Activated CD4-positive, alpha-beta T cell treated with anti-CD3 and anti-CD28 coated beads for 36 hours (primary cell): ENCODE data around the gene COL13A1. TPM values are rescaled to one million over a fixed set of nuclear protein-coding genes. Genes with fewer than 3 reads are reported as not detected.

Source experiments
- ATAC-seq: fragments of 200-7000 bp; cut with Tn5 transposase; one replicate; pipeline ENCODE4 v1.10.0; 2021; ENCODE audit warnings: mild to moderate bottlenecking, moderate library complexity
- CTCF ChIA-PET: fragments of 350-600 bp; sonication (Branson Sonifier 250); formaldehyde crosslinking; loops from one replicate; lab custom pipeline; 2021; ENCODE audit warnings: antibody characterized with exemption; lab: Charles Lee
- POLR2A ChIA-PET: fragments of 350-600 bp; sonication (Branson Sonifier 250); formaldehyde crosslinking; loops from one replicate; lab custom pipeline; 2021; ENCODE audit warnings: antibody characterized with exemption, inconsistent platforms; lab: Charles Lee
- DNase-seq: peaks from one replicate; pipeline ENCODE4 v3.0.0-alpha.2; 2020
- H3K27ac Mint-ChIP-seq: one replicate; pipeline ENCODE4 v1.8.0; 2021; ENCODE audit warnings: mixed read lengths
- H3K27me3 Mint-ChIP-seq: one replicate; pipeline ENCODE4 v1.8.0; 2021; ENCODE audit warnings: mixed read lengths
- H3K36me3 Mint-ChIP-seq: one replicate; pipeline ENCODE4 v1.8.0; 2021; ENCODE audit warnings: low read depth, mixed read lengths
- H3K4me1 Mint-ChIP-seq: one replicate; pipeline ENCODE4 v1.8.0; 2021; ENCODE audit warnings: mixed read lengths
- H3K4me3 Mint-ChIP-seq: one replicate; pipeline ENCODE4 v1.8.0; 2021; ENCODE audit warnings: mild to moderate bottlenecking, moderate library complexity, mixed read lengths
- H3K9me3 Mint-ChIP-seq: one replicate; pipeline ENCODE4 v1.8.0; 2021; ENCODE audit warnings: low read depth, mixed read lengths
- intact Hi-C, 2 experiments: fragments of 100-400 bp; cut with DNase I in 1 of 2; cut with micrococcal nuclease in 1 of 2; formaldehyde crosslinking; loops; one replicate each; pipeline versions ENCODE4 v1.14.2 to v1.15.1; 2022 to 2024; cut with DNase I, micrococcal nuclease
- total RNA-seq, 2 experiments: library from RNA; stranded (reverse); gene quantifications; one replicate each; pipeline ENCODE4 v1.2.3, GENCODE V29; 2021

Gene COL13A1
- total RNA-seq, 2 experiments from 2014 or later: not detected

GRCh38 chr10:69939061-69939460 lies 137.4 kb downstream of the COL13A1 start:
- no peak for DNase-seq
- ChIA-PET CTCF (interaction anchor here (0.8 to 1.3 kb wide), 3 partner anchors 24 to 315 kb away, joined by 3 to 6 read pairs (median 3); no protein-coding TSS in a partner anchor), POLR2A (no interaction called here)
- no peak for ATAC-seq
- Mint-ChIP-seq H3K27ac (no peak overlapping the region), H3K4me1 (no peaks in the 10 kb centered on the region), H3K36me3 (no peaks in the 10 kb centered on the region), H3K4me3 (no peak overlapping the region), H3K27me3 (no peaks in the 10 kb centered on the region), H3K9me3 (no peaks in the 10 kb centered on the region)
- intact Hi-C loops: no loop called here

- ChIA-PET POLR2A (no interaction called here), CTCF (interaction anchor here (0.7 to 1.3 kb wide), 3 partner anchors 25 to 315 kb away, joined by 3 to 6 read pairs (median 3); no protein-coding TSS in a partner anchor)
- no peaks in the 10 kb centered on the region for H3K9me3 Mint-ChIP-seq
- H3K27me3 Mint-ChIP-seq: no peaks in the 10 kb centered on the region
- no peaks in the 10 kb centered on the region for H3K4me1 Mint-ChIP-seq
- no peak for ATAC-seq
- intact Hi-C loops: no loop called here
- no peaks in the 10 kb centered on the region for H3K36me3 Mint-ChIP-seq
- no peak overlapping the region for H3K27ac Mint-ChIP-seq
- no peak for DNase-seq
- H3K4me3 Mint-ChIP-seq: no peak overlapping the region
Measured at GRCh38 chr10:69939481-69939880, 137.8 kb downstream of the COL13A1 start.

DNA sequence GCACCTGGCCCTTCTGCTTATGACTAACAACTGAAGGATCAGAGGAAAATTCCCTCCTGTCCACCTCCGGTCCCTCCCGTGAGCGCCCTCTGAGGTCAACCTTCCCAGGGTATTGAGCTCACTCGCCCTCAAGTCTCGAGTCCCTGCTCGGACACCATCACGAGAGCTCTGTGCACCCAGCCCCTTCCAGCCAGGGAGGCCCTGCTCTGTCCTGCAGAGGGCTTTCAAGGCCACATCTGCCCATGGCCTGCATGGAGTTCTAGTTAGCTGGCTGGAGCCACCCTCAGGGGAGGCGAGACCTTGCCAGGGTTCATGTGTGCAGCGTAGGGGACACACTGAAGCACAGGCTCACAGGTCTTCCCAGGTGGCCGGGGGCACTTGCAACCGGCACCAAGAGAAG lies 140.0 kb downstream of the COL13A1 start:
- intact Hi-C loops: no loop called here

DNA sequence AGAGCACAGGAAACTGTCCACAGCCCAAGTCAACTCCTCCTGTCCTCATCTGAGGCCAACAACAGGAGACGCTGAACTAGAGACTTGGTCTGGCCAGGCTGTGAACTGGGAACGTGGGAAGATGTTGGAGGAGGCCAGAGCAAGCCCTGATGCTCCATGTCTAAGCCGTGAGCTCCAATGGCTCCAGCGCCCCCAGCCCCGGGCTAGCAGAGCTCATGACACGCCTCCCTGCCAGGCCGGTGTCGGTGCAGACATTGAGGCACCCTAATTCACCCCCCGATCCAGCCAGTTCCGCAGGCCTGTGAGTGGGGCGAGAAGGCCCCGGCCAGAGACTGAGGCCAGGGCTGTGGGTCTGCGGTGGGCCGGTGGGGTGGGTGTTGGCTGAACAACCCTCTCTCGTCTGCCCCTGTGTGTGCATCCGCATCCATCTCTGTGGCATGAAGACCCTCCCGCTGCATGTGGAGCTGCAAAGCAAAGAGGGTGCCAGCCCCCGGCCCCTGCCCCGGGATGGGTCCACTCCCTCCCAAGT lies 141.7 kb downstream of the COL13A1 start:
- POLR2A ChIA-PET: no interaction called here
- ATAC-seq: no peak
- Mint-ChIP-seq H3K4me1 (no peaks in the 10 kb centered on the region), H3K27ac (no peak overlapping the region), H3K36me3 (no peaks in the 10 kb centered on the region), H3K4me3 (no peak overlapping the region), H3K27me3 (no peaks in the 10 kb centered on the region), H3K9me3 (no peaks in the 10 kb centered on the region)
- CTCF ChIA-PET: no interaction called here
- DNase-seq: no peak
- intact Hi-C loops: no loop called here

More for the DNA sequence above, 140.0 kb downstream of the COL13A1 start:
- Mint-ChIP-seq H3K4me3 (no peak overlapping the region), H3K9me3 (no peaks in the 10 kb centered on the region), H3K27ac (no peak overlapping the region), H3K4me1 (no peaks in the 10 kb centered on the region), H3K36me3 (no peaks in the 10 kb centered on the region), H3K27me3 (no peaks in the 10 kb centered on the region)
- DNase-seq (no peak), ATAC-seq (no peak)
- POLR2A ChIA-PET: no interaction called here
- CTCF ChIA-PET: no interaction called here

DNA sequence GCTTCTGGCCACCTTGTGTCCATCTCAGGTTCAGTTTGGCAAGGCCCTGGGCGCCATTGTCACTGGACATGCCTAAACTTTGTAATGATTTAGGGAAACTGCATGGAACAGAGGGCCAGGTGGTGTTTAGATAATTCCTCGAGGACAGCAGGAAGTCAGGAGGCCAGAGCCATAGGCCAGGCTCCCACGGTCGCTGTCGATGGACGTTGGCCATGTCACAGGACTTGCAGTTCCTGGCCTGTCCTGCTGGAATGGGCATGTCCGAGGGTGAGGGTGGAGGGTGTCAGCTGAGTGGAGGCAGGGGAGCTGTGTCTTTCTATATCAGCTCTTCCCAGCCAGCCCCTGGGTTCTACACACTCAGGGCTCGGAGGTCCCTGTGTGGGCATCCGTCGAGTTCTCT lies 143.1 kb downstream of the COL13A1 start:
- no peak overlapping the region for H3K4me3 Mint-ChIP-seq
- H3K9me3 Mint-ChIP-seq: no peaks in the 10 kb centered on the region
- H3K27me3 Mint-ChIP-seq: no peaks in the 10 kb centered on the region
- intact Hi-C loops: no loop called here
- ChIA-PET CTCF (interaction anchor here (2.7 kb wide), 1 partner anchor 13 kb away, joined by 9 read pairs; no protein-coding TSS in a partner anchor), POLR2A (no interaction called here)
- H3K27ac Mint-ChIP-seq: no peak overlapping the region
- H3K4me1 Mint-ChIP-seq: no peaks in the 10 kb centered on the region
- ATAC-seq: no peak
- DNase-seq: no peak
- H3K36me3 Mint-ChIP-seq: no peaks in the 10 kb centered on the region

DNA sequence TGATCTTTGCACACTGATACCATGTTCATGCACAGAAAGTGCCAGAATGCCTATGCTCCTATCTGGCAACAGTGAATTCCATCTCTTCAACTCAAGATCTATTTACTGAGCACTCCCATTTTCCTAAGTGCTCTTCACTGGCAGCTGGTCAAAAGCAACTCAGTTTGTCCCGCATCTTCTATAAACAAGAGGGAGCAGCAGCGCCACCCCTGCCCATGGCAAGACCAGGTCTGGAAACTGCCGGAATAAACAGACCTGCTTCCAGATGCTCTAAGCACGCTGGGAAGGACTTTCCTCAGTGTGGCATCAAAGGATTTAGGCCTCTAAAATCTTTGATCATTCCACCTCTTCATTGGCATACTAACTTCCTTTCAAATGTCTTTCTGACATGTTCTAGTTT lies 146.6 kb downstream of the COL13A1 start:
- ChIA-PET CTCF (no interaction called here), POLR2A (no interaction called here)
- intact Hi-C loops: no loop called here
- no peak for DNase-seq
- H3K27me3 Mint-ChIP-seq: peaks cover 2% of the 10 kb centered on the region
- ATAC-seq: no peak
- H3K4me3 Mint-ChIP-seq: no peak overlapping the region
- no peak overlapping the region for H3K27ac Mint-ChIP-seq
- H3K9me3 Mint-ChIP-seq: no peaks in the 10 kb centered on the region
- H3K36me3 Mint-ChIP-seq: no peaks in the 10 kb centered on the region
- no peaks in the 10 kb centered on the region for H3K4me1 Mint-ChIP-seq

- Mint-ChIP-seq H3K27ac (no peak overlapping the region), H3K4me3 (no peak overlapping the region), H3K4me1 (no peaks in the 10 kb centered on the region), H3K36me3 (no peaks in the 10 kb centered on the region), H3K27me3 (peaks cover 2% of the 10 kb centered on the region), H3K9me3 (no peaks in the 10 kb centered on the region)
- ATAC-seq (no peak), DNase-seq (no peak)
- CTCF ChIA-PET: interaction anchor here (1.2 kb wide), 1 partner anchor 8 kb away, joined by 5 read pairs; no protein-coding TSS in a partner anchor
- POLR2A ChIA-PET: no interaction called here
- intact Hi-C loops: no loop called here
Measured at GRCh38 chr10:69949770-69950169, 148.1 kb downstream of the COL13A1 start.

- DNase-seq: no peak
- H3K4me1 Mint-ChIP-seq: no peaks in the 10 kb centered on the region
- no peak overlapping the region for H3K27ac Mint-ChIP-seq
- ATAC-seq: no peak
- H3K36me3 Mint-ChIP-seq: no peaks in the 10 kb centered on the region
- H3K4me3 Mint-ChIP-seq: no peak overlapping the region
- ChIA-PET CTCF (no interaction called here), POLR2A (interaction anchor here (0.7 kb wide), 1 partner anchor 238 kb away, joined by 3 read pairs; no protein-coding TSS in a partner anchor)
- intact Hi-C loops: no loop called here
- H3K9me3 Mint-ChIP-seq: no peaks in the 10 kb centered on the region
- H3K27me3 Mint-ChIP-seq: peaks cover 2% of the 10 kb centered on the region
Measured at GRCh38 chr10:69951658-69952057, 150.0 kb downstream of the COL13A1 start.

DNA sequence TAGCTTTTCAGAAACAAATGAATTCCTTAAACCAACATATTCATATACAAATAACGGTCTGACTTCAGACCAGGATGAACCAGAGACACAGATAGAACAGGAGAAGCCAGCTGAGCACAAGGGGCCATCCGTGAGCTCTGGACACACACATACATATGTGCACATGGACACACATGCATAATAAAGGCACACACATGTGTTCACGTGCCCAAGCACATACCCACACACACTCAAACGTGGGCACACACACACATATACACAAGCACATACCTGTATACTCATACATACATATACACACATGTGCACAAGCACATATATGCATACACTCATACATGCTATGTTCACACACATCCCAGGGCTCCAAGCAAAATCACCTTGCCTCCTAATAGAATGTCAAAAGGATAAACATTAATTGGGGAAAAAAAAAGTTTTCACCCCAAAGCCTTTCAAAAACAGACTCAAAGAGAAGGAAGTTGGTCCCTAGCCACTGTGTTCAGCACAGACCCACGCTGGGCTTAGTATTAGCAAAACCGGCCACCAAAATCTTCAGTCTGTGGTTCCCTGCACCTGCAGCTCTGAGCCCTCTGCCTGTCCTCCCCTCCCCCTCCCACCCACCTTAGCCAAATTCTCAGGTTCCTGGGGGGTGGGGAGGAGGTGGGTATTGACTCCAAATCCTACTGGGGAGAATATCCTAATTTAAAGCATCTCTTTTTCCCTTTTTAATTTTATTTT lies 150.5 kb downstream of the COL13A1 start:
- Mint-ChIP-seq H3K27me3 (peaks cover 2% of the 10 kb centered on the region), H3K9me3 (no peaks in the 10 kb centered on the region), H3K4me1 (no peaks in the 10 kb centered on the region), H3K4me3 (no peak overlapping the region), H3K27ac (no peak overlapping the region), H3K36me3 (no peaks in the 10 kb centered on the region)
- POLR2A ChIA-PET: interaction anchor here (0.7 kb wide), 1 partner anchor 238 kb away, joined by 3 read pairs; no protein-coding TSS in a partner anchor
- ATAC-seq (no peak), DNase-seq (no peak)
- CTCF ChIA-PET: no interaction called here
- intact Hi-C loops: no loop called here

GRCh38 chr10:69952821-69953221 lies 151.1 kb downstream of the COL13A1 start:
- intact Hi-C loops: no loop called here
- ATAC-seq: no peak
- POLR2A ChIA-PET: no interaction called here

GRCh38 chr10:69953851-69954250 lies 152.1 kb downstream of the COL13A1 start:
- POLR2A ChIA-PET: no interaction called here
- CTCF ChIA-PET: interaction anchor here (0.6 to 0.9 kb wide), 4 partner anchors 117 to 322 kb away, joined by 3 read pairs; no protein-coding TSS in a partner anchor
- DNase-seq (no peak), ATAC-seq (no peak)
- Mint-ChIP-seq H3K4me3 (no peak overlapping the region), H3K36me3 (no peaks in the 10 kb centered on the region), H3K4me1 (no peaks in the 10 kb centered on the region), H3K27me3 (peaks cover 6% of the 10 kb centered on the region), H3K9me3 (no peaks in the 10 kb centered on the region), H3K27ac (no peak overlapping the region)
- intact Hi-C loops: no loop called here

More at GRCh38 chr10:69952821-69953221, 151.1 kb downstream of the COL13A1 start:
- CTCF ChIA-PET: interaction anchor here (0.8 kb wide), 1 partner anchor 192 kb away, joined by 3 read pairs; no protein-coding TSS in a partner anchor
- H3K4me3 Mint-ChIP-seq: no peak overlapping the region
- no peaks in the 10 kb centered on the region for H3K4me1 Mint-ChIP-seq
- no peaks in the 10 kb centered on the region for H3K9me3 Mint-ChIP-seq
- no peak overlapping the region for H3K27ac Mint-ChIP-seq
- no peak for DNase-seq
- H3K36me3 Mint-ChIP-seq: no peaks in the 10 kb centered on the region
- peaks cover 2% of the 10 kb centered on the region for H3K27me3 Mint-ChIP-seq
